Sciatic nerve (tissue), 2 donors: ENCODE results near the gene ZNF587. TPM values are rescaled to one million over a fixed set of nuclear protein-coding genes. Genes with fewer than 3 reads are reported as not detected.
A peak's percentile ranks its signal among the peaks of the same experiment; 100 is the strongest.
"Not testable (repeated sequence)": the region's sequence is repeated elsewhere in the genome, so short reads cannot be mapped to it uniquely, and the experiment has no call there.

ENCODE experiments used
- ATAC-seq: fragments of 200-7000 bp; cut with Tn5 transposase; one replicate; pipeline ENCODE4 v1.9.1; 2020; ENCODE audit warnings: mild to moderate bottlenecking, moderate library complexity
- DNase-seq: peaks from one replicate; pipeline ENCODE4 v3.0.0-alpha.2; 2020; ENCODE audit warnings: low spot score
- intact Hi-C: fragments of 100-400 bp; cut with DNase I; formaldehyde crosslinking; loops from one replicate; pipeline ENCODE4 v1.14.2; 2022
- total RNA-seq: library from RNA; stranded (reverse); fragmentation: NEBNext Ultra II Directional; extraction: Animal tissue kit (Norgen Biotek cat#: 25700); gene quantifications from one replicate; pipeline ENCODE4 v1.2.1, GENCODE V29; 2021
- donor health status: DM: no; HTN: no; CAD: no.
- donor health status: DM: no; HTN: no; CAD: no.

The ZNF587 gene
- total RNA-seq, 1 donor from 2014 or later: 40.1 TPM

DNA sequence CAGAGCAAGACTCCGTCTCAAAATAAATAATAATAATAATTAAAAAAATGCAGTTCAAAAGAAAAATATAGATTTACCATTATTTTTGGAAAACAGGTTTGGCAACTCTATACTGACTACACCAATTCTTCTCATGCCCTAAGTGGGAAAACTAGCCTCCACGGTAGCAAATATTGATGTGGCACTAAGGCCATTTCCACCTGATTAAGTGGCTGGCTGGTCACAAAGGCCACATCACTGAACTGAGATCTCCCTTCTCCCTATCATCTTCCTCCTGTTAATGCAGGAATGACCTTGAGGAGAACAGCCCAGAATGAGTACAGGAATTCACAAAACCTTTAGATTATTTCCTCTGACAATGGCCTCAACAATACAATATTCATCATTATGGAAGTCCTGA is 20.6 kb downstream of the ZNF587 start:
- ATAC-seq: no peak
- no peak for DNase-seq
- intact Hi-C loops: no loop called here

DNA sequence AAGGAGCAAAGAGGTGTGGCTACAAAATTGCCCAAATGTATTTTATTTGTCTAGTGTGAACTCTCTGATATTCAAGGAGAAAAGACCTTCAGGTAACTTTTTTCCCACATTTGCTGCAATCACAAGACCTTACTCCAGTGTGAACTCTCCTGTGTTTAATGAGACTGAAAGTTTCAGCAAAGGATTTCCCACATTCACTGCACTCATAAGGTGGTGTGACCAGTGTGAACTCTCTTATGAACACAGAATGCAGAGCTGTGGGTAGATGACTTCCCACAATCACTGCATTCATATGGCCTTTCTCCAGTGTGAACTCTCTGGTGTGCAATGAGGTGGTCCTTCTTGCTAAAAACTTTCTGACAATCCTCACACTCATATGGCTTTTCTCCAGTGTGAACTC is 22.8 kb downstream of the ZNF587 start:
- DNase-seq: no peak
- intact Hi-C loops: no loop called here
- no peak for ATAC-seq

DNA sequence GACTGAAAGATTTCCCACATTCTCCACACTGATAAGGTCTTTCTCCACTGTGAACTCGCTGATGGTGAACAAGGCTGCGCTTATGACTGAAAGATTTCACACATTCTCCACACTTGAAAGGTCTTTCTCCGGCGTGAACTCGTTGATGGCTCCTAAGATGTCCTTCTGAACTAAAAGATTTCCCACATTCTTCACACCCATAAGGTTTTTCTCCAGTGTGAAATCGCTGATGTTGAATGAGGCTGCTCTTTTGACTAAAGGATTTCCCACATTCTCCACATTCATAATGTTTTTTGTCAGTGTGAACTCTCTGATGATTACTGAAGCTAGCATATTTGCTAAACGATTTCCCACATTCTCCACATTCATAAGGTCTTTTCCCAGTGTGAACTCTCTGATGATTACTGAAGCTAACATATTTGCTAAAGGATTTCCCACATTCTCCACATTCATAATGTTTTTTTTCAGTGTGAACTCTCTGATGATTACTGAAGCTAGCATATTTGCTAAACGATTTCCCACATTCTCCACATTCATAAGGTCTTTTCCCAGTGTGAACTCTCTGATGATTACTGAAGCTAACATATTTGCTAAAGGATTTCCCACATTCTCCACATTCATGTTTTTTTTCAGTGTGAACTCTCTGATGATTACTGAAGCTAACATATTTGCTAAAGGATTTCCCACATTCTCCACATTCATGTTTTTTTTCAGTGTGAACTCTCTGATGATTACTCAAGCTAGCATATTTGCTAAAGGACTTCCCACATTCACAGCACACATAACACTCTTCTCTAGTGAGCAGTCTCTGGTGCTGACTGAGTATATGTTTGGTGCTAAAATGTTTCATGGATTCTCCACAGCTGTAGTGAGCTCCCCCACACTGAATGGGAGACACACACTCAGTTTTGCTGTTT is 24.5 kb downstream of the ZNF587 start:
- DNase-seq, intact Hi-C loops, ATAC-seq: not testable (repeated sequence)

DNA sequence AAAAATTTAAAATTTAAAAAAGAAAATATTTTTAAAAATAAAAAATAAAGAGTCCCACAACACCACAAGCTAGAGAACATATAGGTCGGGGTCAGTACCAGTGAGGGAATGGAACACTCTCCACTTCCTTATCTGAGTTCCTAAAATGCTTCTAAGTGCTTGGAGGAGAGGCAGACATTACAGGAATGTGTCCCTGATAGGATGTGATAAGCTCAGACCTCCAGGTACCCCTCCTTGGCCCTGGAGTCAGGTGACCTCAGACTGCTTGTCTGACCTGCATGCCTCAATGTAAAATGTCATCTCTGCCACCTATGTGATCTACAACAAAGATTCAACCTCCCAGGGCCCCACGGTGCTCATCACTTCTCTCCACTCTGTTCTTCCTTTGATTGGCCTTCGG is 36.4 kb downstream of the ZNF587 start:
- ATAC-seq (no peak), DNase-seq (no peak)
- intact Hi-C loops: no loop called here

DNA sequence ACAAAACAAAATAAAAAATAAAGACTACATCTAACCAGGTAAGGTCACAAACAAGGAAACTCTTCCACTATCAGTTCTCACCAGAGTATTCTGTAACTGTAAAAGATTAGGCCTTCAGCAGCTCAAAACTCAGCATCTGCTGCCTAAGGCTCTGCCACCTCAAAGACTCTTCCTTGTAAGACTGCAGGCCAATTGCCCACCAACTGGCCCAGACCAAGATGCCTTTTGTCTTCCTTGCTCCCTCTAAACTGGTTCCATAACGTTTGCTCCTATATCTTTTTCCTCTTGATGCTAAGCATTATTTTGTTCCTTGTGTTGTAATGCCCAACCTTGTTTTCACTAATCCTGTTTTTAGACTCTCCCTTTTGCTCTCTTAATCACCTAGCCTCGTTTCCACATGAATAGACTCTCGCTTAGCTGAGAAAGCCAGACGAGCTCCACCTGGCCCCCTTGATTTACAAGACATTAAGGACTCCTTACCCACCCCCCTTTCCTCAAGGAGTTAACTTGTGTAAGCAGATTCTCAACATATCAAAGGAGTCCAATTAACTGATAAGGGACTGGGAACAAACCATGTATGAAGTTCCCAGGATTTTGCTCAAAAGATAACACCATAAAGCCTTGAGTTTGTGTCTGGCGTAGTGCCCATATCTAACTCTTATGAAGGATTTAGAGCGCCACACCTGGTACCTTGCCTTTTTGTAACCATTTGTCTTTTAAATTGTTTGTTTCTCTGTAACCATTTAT is 37.7 kb downstream of the ZNF587 start:
- DNase-seq: no peak
- no peak for ATAC-seq
- intact Hi-C loops: no loop called here

DNA sequence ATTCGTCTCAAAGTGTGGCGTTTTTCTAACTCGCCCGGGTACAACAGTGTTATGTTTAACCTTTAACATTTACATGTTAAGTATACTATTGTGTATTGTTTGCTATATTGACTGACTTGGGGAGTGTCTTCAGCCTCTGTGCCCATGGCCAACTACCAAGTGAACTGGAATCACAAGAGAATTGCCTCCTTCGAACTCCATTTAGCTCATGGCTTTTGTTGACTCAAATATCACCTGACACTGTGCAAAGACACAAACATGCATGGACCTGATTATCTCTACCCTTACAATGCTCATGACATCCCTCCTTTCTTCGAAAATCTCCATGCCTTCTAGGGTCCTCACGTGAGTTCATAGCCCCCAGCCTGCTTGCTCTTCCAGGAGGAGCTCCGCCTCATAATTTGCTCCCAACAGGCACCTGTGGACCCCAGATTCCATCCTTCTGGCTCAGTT is 38.5 kb downstream of the ZNF587 start:
- DNase-seq (no peak), ATAC-seq (no peak)
- intact Hi-C loops: no loop called here

DNA sequence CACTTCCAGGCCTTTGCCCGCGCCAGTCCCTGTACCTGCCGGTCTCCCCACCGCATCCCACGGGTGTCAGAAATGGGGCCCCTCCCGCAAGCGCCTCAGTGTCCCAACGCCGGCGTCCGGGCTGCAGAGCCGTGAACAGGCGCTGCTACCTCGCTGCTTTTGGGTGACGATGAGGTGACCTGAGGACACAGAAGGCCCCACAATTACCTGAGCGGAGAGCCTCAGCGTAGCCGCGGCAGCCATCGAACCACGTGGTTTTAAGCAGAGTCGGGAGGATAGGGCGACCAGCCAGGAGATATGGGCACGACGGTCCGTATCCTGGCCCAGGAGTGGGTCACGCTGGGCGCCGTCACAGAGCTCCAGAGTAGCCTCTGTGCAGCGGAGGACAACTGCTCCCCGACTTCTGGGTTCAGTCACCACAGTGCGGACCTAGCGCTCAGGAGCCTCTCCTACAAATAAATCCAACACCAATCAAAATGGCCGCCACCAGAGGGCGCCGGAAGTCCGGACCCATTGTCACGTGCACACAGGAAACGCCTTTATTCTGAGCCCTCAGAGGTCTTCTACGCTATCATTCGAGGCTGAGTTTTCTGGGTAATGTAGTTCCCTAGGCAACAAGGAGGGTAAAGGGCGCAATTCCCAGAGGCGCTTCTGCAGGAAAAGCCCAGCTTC is 39.0 kb downstream of the ZNF587 start, which contains the start of gene ZNF814:
ZNF814 (minus strand) TSS at position 478 of the 672 bp plus-strand sequence; CDS start at position 243, 235 bp downstream.
- DNase-seq (peak; percentile 65), ATAC-seq (peak; percentile 87)
- intact Hi-C loops: no loop called here

DNA sequence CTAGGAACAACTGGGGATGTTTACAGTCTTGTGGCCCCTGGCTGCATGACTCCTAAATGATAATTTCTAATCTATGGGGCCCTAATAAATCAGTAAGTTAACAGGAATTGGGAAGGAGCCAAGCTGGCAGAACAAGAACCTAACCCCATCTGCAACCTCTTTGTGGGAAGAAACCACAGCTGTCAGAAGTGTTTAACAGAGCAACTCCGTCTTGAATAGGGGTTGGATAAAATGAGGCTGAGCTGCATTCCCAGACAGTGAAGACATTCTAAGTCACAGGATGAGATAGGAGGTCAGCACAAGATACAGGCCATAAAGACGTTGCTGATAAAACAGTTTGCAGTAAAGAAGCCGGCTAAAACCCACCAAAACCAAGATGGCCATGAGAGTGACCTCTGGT is 41.0 kb downstream of the ZNF587 start:
- ATAC-seq, intact Hi-C loops, DNase-seq: not testable (repeated sequence)

DNA sequence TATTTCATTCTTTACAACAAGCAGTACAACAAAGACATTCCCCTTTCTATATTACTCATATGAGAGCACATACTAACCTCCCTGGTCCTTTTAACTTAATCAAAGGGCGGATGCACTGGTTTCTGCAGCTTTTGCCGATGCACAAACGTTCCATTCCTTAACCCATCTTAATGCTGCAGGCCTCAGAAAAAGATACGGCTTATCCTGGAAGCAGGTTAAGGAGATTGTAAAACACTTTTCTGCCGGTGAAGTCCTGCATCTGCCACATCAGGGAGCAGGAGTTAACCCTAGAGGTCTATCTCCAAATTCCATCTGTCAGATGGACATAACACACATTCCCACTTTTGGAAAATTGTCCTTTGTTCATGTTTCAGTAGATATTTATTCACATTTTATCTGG is 50.7 kb downstream of the ZNF587 start:
- intact Hi-C loops: no loop called here
- no peak for ATAC-seq
- DNase-seq: no peak

DNA sequence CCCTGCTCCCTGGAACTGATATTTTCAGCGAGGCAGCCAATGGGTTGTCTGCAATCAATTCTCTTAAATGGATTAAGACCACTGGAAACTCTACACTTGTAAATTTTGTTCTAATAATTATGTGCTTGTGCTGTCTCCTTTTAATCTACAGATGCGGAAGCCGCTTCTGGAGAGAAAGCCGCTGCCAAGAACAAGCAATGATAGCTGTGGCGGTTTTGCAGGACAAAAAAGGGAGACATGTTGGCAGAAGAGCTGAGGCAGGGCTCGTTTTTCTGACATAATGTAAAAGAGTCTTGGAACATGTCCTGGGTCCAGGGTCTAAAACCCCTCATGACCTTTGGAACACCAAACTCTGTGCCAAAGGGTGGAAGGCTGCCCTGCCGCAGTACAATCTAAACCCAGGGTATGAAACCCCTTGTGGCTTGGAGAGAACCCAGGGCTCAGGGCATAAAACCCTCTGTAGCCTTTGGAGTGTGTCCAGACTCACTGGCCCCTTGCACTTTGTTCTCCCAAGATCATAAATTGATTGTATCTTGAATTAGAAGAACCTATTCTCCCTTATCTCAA is 54.0 kb downstream of the ZNF587 start:
- no peak for DNase-seq
- intact Hi-C loops: no loop called here
- ATAC-seq: no peak

DNA sequence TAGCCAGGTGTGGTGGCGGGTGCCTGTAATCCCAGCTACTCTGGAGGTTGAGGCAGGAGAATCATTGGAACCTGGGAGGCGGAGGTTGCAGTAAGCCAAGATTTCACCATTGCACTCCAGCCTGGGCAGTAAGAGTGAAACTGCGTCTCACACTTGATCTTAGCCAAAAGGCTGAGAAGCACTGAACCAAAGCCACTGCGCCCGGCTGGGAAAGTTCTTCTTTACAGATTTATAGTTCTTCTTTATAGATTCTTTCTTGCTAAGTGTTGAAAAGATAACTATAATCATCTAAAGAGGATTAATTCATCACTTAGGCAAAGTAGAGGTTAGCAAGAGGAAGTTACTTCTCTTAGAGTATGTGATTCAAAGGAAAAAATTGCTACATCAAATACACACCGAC is 55.6 kb downstream of the ZNF587 start:
- intact Hi-C loops: no loop called here
- ATAC-seq (no peak), DNase-seq (no peak)

DNA sequence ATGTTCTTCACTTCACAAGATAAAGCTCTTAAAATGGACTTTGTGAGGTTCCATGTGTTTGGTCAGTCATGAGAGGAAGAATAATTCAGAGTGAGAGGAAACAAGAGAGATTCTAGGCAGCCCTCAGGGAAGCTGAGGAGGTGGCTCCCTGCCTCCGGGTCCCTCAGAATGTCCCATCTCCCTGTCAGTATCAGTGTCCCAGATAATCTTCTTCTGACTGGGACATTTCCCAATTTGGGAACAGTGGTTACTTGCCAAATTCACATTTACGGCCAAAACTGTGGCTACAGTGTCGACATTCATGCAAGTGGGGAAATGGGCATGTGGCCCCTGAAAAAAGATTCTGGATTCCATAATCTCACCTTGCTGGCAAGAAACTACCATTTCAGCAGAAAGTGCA is 57.7 kb downstream of the ZNF587 start:
- no peak for ATAC-seq
- intact Hi-C loops: no loop called here
- DNase-seq: no peak

DNA sequence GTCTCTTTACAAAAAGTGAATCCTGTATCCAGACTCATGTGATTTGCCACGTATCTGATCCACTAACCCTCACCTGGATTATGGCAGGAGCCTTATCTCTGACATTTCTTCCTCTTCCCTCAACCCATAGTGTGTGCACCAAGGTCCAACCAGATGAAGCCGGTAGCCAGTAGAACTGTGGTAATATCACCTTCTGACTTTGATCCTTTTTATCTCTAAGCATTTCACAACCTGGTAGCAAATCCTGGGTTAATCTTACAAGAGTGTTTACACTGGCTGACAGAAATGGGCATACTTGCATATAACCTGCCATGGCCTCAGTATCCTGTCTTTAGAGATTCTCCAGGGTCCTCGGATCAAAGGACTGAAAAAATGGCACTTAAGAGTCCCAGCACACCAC is 64.9 kb downstream of the ZNF587 start:
- intact Hi-C loops: no loop called here
- no peak for ATAC-seq
- no peak for DNase-seq

Other genes starting within 250 kb of the ZNF587 start
- gene ZNF530, start 250.0 kb upstream of the ZNF587 start, total RNA-seq: 3.2 TPM
- gene ZNF134, start 235.6 kb upstream of the ZNF587 start, total RNA-seq: 16.5 TPM
- gene ZNF211, start 216.7 kb upstream of the ZNF587 start, total RNA-seq: 17.7 TPM
- not detected for gene ZSCAN4, start 180.9 kb upstream of the ZNF587 start, total RNA-seq
- 8.0 TPM for gene ZNF551, start 167.9 kb upstream of the ZNF587 start, total RNA-seq
- 1.8 TPM for gene ZNF154, start 140.7 kb upstream of the ZNF587 start, total RNA-seq
- 3.9 TPM for gene ZNF671, start 122.2 kb upstream of the ZNF587 start, total RNA-seq
- 18.1 TPM for gene ZNF776, start 103.0 kb upstream of the ZNF587 start, total RNA-seq
- gene ZNF586, start 80.2 kb upstream of the ZNF587 start, total RNA-seq: 20.0 TPM
- gene ZNF552, start 34.9 kb upstream of the ZNF587 start, total RNA-seq: 6.6 TPM
- gene ZNF587B, start 19.6 kb upstream of the ZNF587 start, total RNA-seq: 13.2 TPM
- 10.2 TPM for gene ZNF814, start 39.2 kb downstream of the ZNF587 start, total RNA-seq
- gene ZNF417, start 66.7 kb downstream of the ZNF587 start, total RNA-seq: 24.8 TPM
- 14.0 TPM for gene ZNF418, start 85.5 kb downstream of the ZNF587 start, total RNA-seq
- gene ZNF256, start 97.8 kb downstream of the ZNF587 start, total RNA-seq: 6.5 TPM
- 0.94 TPM for gene C19orf18, start 124.7 kb downstream of the ZNF587 start, total RNA-seq
- 20.3 TPM for gene ZNF606, start 153.0 kb downstream of the ZNF587 start, total RNA-seq
- 0.40 TPM for gene ZSCAN1, start 184.2 kb downstream of the ZNF587 start, total RNA-seq
- gene ZNF135, start 209.4 kb downstream of the ZNF587 start, total RNA-seq: 11.0 TPM
- gene ZSCAN18, start 248.4 kb downstream of the ZNF587 start, total RNA-seq: 70.1 TPM